Stimulated activated CD4-positive, alpha-beta T cell treated with anti-CD3 and anti-CD28 coated beads, Interleukin-1b, Interleukin-23, amount 100 ng/mL, for 24 hours (primary cell): ENCODE data around the gene DAB1.

Experiments used
- DNase-seq, 4 experiments: peaks; one replicate each; pipeline ENCODE4 v3.0.0-alpha.2; 2020; ENCODE audit warnings: low read depth in 4 of 4, low spot score in 1 of 4

The DAB1 gene

GRCh38 chr1:57086154-57086553 is 337.7 kb downstream of the DAB1 start:
- DNase-seq, result no peak

DNA sequence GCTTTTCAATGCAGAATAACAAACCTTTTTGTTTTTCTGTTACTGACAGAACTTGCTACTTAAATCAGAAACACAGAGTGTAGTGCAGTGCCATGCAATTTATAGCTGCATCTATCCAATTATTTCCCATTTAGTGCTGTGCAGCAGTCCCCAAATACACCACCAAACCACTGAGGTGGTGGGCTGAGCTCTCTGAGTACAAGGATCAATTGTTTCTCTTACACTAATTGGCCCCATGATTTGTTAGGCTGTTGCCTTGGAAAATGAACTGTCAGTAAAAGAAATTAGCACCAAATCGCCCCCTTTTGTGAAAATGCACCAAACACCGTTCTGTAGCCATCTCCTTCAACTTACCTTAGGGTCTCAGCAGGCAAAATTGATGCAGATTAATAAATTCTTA is 339.2 kb downstream of the DAB1 start:
- no peak for DNase-seq

- no peak for DNase-seq
Observed at GRCh38 chr1:57082711-57083439, 341.0 kb downstream of the DAB1 start.

DNA sequence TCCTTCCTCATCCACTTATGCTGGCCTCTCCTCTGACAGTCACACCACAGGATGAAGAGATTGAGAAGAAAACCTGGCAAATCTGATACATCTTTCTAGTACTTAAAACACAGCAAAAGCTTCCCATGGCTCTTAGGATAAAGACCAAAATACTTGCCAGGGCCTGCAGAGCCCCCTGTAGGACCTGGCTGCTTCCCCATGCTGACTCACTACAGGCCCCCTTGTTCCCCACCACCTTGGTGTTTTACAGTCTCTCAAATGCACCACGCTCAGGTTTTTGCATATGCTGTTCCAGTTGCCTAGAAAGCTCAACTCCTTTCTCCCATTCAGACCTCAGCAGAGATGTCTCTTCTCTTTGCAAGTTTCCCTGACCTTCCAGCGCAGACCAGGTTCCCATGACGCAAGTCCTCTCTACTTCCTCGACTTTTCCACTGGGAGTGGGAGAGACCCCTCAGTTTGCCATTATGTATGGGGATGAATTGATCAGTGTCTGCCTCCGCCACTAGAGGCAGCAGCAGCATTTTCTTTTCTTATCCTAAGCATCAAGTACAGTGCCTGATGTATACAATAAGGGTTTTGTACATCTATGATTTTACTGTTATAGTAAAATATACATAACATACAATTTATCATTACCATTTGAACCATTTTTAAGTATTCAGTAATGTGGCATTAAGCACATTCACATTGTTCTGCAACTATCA is 344.3 kb downstream of the DAB1 start:
- no peak for DNase-seq

DNA sequence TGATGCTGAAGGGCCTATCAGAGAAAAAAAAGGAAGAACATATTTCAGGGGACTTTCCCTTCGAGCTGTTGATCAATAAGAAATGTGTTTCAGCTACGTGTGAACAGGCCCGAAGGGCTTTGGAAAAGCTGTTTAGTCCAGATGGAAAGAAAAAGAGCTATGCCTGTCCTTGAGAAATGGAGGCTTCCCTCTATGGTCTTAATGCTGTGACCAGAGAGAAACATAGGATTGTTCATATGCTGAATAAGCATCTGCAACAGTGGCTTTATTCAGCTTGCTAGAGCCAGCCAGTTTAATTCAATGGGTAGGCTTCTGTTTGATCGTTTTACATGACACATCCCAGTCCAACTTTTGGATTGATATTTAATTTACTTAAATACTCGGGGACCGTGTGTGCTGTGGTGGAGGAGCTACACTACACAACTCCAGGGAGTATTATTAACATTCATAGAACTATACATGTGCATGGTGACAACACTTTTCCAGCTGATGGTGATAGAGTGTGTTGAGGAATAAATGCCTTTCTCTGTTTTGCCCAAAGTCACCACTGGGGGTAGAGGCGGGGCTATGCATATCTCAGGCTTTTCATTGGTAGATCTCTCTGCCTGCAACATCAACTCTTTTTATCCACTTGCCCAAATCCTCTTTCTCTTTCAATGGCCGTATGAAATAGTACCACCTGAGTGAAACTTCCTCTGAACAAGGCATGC is 351.3 kb downstream of the DAB1 start:
- no peak for DNase-seq

DNA sequence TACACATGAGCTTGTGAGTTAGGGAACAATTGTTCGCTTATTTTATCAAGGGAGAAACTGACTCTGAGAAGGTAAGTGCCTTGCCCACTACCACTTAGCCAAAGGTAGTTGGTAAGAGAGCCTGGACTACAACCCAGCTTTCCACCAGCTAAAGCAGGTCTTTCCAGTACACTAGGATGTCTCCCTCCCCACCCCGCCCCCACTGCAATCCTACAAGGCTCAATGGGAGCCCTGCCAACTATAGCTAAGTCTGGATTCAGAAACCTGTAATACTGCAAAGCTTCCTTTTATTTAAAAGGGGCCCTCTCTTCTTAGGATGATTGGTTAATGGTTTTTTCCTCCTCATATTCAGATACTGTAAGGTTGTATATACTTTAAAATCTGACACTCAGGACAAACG is 356.0 kb downstream of the DAB1 start:
- no peak for DNase-seq

DNA sequence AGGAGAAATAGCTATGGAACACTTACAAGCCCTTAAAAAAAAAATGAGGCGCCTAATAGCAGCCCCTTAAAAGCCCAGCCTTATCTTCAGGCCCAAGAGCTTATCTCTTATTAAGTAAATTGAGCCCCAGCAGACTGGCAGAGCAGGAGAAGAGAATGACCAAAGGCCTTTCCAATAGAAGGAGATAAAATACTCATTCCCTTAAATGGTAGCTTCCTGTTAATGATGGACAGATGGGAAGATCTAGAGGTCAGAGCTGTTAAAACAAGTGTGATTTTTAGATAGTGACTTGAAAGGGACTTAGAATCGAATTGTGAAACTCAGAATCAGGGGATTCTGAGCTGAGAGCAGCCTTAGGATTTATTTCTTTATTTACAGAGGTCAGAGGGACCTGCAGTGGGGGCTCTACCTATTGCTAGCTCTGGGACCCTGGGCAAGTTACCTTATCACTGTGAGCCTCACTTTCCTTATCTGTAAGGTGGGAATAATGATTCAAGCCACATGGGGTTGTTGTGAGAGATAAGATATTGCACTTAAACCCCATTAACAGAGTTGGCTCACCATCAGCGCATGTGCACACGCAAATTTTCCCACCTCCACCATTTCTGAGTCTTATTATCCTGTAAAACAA is 356.8 kb downstream of the DAB1 start:
- no peak for DNase-seq

DNA sequence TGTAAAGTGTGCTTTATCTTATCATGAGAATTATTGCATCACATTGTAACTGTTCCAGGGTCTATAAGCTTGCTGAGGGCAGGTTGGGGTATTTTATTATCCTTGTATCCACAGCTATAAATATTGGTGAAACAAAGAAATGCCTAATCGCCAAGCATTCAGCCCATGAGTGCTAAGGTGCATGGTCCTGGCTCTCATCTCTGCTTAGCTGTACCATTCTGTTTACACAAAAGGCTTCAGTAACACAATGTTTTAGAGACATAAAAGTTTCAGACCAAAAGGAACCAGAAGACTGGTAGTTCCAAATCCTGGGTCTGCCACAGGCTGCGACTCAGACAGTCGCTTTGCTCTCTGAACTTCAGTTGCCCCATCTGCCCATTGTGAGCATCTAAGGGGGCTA is 358.4 kb downstream of the DAB1 start:
- DNase-seq, result no peak

GRCh38 chr1:57064379-57065140 is 359.3 kb downstream of the DAB1 start:
- no peak for DNase-seq

DNA sequence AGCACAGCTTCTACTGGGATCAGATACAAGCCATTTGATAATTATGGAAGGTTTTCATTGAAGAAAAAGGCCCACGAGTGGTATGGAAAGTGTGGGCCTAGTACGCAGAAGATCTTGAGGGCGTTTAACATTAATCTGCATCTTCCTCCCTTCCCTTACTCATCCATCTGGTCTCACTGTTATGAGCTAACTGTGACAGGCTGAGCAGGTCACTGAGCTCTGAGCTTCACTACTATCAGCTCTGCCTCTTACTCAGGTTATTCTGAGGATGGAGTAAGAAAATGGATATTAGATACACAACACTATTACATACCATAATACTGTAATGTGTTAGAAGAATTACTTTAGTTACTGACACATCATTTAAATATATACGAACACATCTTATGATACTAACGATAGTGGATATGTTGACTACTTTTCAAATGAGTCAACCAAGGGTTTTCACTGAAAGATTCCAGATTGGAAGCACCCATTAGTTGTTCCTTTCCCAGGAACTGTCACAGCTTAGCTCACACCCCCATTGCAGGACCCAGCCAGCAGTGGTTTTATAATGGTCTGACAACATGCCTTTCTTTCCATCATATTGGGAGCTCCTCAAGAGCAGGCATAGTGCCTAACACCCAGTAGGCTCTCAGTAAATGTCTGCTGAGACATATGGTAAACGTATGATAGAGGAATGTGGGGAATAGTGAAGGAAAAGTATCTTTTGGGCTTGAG is 360.3 kb downstream of the DAB1 start:
- no peak for DNase-seq

DNA sequence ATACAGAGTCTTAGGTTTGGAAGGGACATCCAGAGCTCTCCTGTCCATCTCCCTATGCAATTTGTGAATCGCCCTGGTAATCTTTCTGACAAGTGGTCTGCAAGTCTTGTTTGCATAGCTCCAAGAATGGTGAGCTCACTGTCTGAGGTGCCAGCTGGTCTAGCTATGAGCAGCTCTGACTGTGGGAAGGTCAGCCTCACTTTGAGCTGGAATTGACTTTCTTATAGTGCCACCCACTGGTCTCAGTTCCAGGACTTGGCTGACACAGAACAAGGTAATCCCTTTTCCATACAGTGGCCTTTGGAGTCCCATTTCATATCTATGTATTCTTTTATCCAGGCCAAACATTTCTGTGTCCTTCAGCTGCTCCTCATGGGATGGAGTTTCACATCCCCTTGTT is 362.5 kb downstream of the DAB1 start:
- no peak for DNase-seq

GRCh38 chr1:57060451-57060850 is 363.4 kb downstream of the DAB1 start:
- DNase-seq, result no peak

- DNase-seq, result no peak
Observed at GRCh38 chr1:57058652-57059501, 365.0 kb downstream of the DAB1 start.

GRCh38 chr1:57048856-57049255 is 375.0 kb downstream of the DAB1 start:
- DNase-seq, result no peak

DNA sequence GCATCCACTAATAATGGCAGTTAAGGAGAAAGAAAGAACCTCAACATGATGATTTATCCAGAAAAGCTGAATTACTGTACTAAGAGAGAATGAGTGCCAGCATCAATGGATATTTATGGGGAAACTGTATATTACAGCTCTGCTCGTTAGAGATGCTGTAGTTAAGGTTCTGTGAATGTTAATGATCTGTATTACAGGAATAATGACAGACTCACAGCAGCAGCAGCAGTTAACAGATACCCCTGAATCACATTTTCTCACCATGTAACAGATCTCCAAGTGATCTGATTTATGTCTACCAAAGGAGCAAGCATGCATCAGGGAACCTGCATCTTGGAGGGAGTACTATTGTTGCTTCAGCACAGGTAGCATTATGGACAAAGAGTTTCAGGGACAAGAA is 377.4 kb downstream of the DAB1 start:
- no peak for DNase-seq

DNA sequence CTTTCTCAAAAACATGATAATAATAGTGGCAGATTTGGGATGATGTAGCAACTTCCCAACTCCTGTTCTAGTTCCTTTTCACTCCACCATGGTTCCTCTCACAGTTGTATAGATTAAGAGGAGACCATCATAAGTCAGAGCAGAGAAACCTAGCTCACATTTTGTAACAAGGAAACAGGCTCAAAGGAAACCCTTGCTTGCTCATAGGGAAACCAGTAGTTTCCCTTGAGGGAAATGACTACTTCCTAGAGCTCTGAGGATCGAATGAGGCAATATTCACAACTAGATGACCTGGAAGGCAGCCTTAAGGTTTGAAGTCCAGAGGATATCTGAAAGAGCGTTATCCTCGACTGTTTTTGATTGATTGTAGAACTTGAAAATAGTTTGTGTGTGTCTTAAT is 382.0 kb downstream of the DAB1 start:
- DNase-seq, result no peak

GRCh38 chr1:57040811-57041210 is 383.0 kb downstream of the DAB1 start:
- DNase-seq, result no peak

DNA sequence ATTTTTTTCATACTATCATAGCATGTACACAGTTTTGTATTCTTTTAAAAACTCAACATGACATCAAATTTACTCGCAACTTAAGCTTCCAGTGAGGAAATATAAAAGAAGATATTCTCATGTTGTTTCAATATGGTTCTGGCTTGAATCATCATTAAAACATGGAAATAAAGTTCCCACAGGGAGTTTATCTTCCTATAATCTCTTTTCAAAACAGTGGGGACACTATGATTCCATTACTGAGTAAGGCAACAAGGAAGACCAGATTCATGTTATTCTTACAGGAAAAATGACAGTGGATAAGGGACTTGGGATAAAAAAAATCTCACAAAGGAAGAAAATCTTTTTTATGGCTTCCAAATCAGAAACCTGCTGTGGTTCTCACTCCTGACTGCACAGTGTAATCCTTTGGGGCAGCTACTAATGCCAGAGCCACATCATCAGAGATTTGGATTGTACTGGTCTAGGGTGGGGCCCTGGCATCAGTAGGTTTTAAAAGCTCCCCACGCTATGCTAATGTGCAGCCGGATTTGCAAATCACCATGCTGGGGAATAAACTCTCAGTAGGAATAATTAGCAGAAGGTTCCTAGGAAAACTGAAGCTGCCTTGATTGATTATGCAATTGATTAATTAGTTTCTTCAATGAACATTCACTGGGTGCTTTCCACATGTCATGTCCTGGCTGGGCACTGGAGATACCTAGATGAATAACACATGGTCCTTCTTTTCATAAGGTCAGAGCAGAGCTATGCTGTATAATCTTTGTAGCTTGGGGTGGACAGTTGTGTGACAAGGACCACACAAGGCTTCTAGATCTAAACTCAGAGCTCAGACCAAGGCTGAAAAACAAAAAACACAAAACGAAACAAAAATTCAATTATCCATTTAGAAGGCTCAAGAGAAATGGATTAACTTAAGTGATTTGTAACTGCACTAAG is 386.9 kb downstream of the DAB1 start:
- no peak for DNase-seq
